NCI-H2227 (cell line): ENCODE measurements around the gene TLCD1.
"Not testable (repeated sequence)": the region's sequence is repeated elsewhere in the genome, so short reads cannot be mapped to it uniquely, and the experiment has no call there.

Experiments
- DNase-seq: peaks from one replicate; lab custom pipeline; 2025; ENCODE audit not compliant: unreplicated experiment; lab: John Stamatoyannopoulos, UW

Gene TLCD1

DNA sequence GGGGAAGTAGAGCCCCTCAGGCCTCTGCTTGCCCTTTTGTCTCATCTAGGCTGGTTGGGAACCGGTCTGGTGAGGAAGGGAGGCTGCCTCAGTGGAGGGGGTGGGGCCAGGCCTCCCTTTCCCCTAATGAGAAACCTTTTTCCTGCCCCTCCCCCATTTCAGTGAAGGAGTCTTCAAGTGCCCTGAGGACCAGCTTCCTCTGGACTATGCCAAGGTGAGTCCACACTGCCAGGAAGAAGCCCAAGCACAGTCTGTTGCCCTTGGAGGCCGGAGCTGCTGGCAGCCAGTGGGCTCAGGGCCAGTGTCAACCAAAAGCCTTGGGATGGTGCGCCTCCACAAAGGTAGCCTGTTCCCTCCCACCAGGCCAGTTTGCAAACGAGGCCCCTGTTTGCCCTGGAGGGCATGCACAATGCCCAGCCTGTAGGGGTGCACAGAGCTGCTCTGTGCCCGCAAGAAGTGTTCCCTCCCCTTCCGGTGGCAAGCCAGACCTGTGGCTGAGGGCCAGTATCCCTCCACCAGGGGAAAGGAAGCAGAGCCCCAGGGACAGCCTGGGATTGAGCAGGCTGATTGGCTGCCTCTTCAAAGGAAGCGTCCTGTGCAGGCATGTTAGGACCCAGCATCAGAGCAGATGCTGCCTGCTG is 21.1 kb upstream of the TLCD1 start:
- no peak for DNase-seq

DNA sequence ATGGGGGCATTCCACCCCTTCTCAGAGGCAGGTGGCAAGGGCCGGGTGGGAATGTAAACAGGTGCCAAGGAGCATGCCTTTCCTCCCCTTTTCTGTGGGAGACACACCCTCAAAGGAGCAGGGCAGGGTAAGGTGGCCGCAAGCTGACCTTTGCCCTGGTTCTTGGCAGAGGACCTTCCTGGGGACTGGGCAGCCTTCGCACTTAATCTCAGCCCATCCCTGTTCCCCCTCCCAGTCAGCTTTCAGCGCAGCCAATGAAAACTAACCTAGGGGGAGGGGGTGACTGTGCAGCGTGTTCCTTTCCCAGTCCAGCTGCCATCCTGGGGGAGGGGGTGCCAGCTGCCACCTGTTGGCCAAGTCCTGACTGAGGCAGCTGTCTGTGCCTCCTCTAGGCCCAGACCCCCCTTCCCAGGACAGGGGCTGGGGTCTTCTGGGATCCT is 20.6 kb upstream of the TLCD1 start:
- DNase-seq: no peak

- no peak for DNase-seq
These were observed 19.9 kb upstream of the TLCD1 start for GRCh38 chr17:28745786-28746411.

- DNase-seq: peak; percentile 70
These were observed 19.1 kb upstream of the TLCD1 start for GRCh38 chr17:28744972-28745785.

DNA sequence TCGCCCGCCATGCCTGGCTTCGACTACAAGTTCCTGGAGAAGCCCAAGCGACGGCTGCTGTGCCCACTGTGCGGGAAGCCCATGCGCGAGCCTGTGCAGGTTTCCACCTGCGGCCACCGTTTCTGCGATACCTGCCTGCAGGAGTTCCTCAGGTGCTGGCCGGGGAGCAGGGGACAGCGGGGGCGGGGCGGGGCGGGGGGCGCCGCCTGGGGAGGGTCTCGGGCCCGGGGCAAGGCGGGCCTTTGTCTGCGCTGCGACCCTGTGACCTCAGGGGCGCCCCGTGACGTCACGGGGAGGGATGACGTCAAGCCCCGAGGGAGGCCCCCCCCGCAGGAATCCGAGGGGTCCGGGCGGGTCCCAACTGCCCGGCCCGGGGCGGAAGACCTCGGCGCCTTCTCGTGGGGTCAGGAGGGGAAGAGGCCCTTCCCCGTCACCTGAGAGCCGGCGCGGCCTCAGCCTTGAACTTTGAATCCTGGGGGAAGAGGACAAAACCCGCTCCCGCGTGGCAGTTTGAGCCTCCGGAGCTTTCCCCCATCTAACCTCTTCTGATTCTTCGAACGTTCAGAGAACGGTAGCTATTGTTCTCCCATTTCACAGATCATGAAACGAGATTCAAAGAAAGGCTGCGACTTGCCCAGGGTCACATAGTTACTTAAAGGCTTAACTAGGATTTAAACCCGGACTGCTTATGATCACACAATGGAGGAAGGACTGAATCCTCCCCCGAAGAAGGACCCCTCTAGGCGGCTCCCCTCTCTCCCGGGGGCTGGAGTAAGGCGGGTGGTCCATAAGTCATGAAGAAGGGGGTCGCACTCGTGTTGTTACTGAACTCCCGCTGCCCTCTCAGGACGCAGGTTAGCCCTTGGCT is 18.3 kb upstream of the TLCD1 start:
- peak; percentile 57 for DNase-seq

DNA sequence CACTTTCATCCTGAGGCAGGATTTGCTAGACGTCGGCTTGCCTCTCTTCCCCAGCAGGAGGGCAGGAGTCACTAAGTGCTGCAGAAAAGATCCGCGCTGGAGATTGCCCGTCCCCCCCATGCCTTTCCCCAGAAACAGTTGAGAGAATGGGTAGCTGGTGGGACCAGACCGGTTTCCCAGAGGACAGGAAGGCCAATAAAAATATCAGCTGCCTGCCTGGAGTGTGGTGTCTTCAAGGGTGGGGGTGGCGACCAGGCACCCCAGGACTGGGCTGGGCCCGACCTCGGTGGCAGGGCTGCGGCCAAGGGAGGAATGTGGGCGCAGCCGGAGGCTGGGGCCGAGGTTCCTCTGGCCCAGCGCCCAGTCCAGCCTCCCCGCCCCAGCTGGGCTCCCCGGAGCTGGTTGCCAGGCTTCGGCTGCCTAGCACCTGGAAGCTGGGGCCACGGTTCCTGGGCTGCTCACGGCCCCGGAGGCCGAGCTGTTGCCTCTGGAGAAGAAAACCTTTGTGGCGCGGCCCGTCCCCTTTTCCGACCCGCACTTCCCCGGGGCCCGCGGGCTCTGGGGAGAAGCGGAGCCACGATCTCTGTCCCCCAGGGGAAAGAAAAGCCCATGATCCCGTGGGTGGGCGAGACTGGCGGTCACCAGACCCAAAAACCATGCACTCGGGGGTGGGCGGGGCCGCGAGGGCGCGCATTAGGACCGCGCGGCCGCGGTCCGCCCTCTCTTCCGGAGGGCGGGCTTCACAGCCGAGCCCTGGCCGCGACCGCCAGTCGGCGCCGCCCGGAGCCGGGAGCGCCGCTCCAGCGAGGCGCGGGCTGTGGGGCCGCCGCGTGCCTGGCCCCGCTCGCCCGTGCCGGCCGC is 17.4 kb upstream of the TLCD1 start, which contains the start of gene TRAF4:
TSS of gene TRAF4 (plus strand) at position 769 of the 861 bp plus-strand sequence. CDS start 102 bp downstream, outside the sequence.
- DNase-seq: peak; percentile 87

DNA sequence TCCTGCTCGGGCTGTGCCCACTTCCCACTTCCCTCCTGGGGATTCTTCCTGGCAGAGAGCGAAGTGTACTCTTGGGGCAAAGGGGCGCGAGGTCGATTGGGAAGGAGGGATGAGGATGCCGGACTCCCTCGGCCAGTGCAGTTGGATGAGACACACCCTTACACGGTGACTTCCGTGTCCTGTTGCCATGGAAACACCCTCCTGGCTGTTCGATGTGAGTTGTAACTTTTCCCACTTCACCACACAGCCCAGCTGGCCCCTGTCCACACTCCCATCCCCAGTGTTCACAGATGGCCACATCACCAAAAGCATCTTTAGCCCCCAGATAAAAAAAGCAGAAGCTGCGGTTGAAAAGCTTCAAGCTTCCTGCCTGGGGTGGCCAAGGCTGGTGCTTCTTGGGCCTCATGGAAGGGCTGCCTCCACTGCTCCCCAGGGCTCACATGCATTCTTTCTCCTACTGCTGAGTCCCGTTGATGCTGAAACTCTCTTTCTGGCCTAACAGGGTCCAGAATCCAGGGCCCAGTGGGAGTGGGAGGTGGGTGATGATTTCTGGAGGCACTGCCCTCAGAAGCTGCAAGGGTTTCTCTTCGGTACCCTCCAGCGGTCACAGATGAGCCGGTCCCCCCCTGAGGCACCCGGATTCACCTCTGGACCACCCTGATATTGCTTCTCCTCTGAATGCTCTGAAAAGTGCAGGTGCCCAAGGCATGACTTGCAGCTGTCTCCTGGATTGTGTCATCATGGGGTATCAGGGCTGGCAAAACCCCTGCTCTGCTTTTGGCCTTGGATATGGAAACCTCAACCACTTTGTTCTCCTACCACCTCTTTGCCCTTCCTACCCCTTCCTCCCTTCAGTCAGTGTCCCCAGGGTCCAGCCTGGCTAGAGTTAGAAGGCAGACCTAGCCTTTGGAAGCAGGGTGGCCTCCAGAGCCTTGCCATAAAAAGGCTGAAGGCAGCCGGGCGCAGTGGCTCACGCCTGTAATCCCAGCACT is 15.6 kb upstream of the TLCD1 start:
- no peak for DNase-seq

DNA sequence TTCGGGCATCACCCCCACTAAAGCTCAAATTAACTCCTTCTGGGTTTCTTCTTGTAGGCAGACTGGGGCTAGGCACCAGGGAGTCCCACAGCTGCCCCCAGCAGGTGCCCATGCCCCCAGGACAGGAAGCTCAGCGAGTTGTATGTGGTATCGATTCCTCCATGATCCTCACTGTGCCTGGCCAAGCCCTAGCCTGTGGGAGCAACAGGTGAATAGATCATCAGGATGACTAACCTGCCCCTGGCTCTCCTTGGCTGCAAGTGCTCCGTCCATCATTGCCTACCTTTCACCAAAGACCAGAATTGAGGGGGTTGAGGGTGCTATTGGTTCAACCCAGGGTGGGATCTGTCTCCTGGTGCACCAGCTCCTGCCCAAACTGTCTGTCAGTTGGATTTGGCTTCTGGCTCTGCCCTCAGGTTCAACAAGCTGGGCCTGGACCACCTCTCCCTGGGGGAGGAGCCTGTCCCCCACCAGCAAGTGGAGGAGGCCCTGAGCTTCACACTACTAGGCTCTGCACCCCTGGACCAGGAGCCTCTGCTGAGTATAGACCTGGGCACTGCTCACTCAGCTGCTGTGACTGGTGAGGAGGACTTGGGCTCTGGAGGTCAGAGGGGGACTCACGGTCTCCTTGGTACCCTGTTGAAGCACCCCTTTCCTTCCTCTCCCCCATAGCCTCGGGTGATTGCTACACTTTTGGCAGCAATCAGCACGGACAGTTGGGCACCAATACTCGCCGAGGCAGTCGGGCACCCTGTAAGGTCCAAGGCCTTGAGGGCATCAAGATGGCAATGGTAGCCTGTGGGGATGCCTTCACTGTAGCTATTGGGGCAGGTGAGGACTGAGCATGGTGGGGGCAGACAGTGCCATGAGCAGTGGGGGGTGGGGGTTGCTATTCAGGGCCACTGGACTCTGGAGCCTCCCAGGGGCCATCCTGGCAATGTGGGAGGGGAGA is 14.6 kb upstream of the TLCD1 start:
- no peak for DNase-seq

DNA sequence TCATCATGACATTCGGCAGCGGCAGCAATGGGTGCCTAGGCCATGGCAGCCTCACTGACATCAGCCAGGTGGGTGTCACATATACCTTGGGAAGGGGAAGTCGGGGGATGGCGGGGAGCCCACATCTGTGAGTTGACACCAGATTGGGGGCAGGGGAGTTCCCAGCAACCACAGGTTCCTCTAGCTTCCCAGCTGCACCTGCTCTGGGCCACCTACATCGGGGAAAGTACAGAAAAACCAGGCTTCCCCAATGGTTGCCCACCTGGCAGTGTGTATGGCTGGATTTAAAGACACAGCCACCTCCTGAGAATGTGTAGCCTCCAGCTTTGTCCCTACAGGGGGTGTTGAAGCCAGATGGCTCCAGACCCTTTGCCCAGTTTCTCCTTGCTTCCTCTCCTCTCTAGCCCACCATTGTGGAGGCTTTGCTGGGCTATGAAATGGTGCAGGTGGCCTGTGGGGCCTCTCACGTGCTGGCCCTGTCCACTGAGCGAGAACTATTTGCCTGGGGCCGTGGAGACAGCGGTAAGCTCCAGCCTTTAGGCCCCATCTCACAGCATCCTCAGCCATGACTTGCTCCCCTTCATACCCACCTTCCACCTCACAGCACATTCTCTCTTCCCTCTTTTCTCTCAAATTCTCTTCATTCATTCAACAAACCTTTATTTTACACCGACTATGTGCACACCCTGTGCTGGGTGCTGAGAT is 12.8 kb upstream of the TLCD1 start:
- no peak for DNase-seq

DNA sequence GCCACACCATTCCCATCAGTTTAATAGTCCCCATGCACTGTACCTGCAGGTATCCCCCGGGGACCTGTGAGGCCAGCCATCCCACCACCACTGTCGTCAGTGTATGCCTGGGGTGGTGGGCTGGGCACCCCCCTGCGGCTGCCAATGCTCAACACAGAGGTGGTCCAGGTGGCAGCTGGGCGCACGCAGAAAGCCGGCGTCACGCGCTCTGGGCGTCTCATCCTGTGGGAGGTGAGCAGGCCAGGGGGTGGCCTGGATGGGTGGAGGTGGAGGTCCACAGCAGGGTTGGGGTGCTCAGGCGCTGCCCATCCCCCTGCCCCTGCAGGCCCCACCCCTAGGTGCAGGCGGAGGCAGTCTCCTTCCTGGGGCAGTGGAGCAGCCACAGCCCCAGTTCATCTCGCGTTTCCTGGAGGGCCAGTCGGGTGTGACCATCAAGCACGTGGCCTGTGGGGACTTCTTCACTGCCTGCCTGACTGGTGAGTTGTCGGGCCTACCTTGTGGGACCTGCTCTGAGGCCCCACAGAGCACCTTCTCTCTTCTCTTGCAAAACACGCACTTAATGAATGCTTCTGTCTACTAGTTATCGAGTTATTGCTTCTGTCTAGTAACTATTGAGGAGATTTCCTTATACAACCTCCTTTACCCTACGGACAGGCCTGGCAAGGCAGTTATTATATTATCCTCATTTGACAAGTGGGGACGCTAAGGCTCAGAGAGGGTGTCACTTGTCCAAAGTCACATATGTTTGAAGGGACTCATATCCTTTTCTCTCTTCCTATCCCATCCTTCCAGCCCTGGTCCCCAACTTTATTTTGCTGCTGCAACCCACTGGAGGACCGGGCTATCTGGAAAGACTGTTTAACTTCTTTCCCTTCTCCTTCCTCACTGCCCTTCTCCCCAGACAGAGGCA is 12.0 kb upstream of the TLCD1 start:
- no peak for DNase-seq

- no peak for DNase-seq
These were observed 11.3 kb upstream of the TLCD1 start for GRCh38 chr17:28737316-28737715.

GRCh38 chr17:28735913-28736769 is 10.1 kb upstream of the TLCD1 start:
- DNase-seq: not testable (repeated sequence)

DNA sequence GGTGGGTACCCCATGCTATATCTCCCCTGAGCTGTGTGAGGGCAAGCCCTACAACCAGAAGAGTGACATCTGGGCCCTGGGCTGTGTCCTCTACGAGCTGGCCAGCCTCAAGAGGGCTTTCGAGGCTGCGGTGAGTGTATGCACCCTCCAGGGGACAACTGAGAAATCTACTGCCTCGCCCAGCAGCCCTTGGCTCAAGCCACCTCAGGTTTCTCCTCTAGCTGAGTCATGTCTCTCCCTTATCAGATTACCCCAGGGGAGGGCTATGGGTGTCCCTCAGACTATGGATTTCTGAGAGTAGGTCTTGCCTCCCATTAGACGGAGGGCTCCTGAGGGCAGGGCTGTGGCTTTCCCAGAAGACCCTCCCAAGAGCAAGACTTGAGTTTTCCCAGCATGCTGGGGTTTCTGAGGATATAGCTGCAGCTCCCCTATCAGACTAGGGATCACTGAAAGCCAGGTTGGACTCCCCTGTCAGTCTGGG is 9.2 kb upstream of the TLCD1 start:
- DNase-seq: no peak

- DNase-seq: no peak
These were observed 8.7 kb upstream of the TLCD1 start for GRCh38 chr17:28734712-28735241.

DNA sequence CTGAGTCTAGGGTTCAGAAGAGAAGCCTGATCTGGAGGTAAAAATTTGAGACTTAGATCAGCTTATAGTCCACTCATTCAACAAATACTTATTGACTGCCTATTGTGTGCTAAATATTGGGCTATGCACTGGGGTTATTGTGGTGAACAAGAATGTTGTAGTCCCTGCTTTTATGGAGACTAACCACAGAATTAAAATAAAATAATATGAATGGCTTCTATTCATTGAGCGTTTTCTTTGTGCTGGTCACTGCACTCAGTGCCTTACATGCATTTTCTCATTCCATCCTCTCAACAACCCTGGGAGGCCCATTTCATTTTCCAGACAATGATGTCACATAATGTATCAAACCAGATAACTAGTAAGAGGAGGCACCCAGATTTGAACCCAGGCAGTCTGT is 7.3 kb upstream of the TLCD1 start:
- DNase-seq: no peak
